Left forelimb (tissue), 1 donor: Measurements from ENCODE around the gene BAIAP3.
"Not testable (repeated sequence)": the region's sequence is repeated elsewhere in the genome, so short reads cannot be mapped to it uniquely, and the experiment has no call there.

Experiments used
- DNase-seq: peaks from one replicate; pipeline ENCODE4 v3.0.0-alpha.2; 2018; ENCODE audit warnings: low spot score

BAIAP3 gene

GRCh38 chr16:1318268-1318545 lies 15.2 kb upstream of the BAIAP3 start:
- DNase-seq, result no peak

GRCh38 chr16:1319041-1319440 lies 14.4 kb upstream of the BAIAP3 start:
- no peak for DNase-seq

DNA sequence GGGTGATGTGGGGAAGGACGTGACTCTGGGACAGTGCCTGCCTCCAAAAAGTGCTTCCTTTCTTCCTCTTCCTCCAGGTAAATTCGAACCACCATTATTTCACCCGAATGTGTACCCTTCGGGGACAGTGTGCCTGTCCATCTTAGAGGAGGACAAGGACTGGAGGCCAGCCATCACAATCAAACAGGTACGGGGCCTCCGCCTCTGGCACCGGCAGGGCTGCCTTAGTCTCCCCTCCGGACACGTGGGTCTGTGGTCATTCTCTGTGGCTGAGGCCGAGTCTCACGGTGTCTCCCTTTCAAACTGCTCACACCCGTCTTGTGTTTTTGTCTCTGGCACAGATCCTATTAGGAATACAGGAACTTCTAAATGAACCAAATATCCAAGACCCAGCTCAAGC lies 13.3 kb upstream of the BAIAP3 start:
- peak; percentile 54 for DNase-seq

- DNase-seq, result no peak
Measured at GRCh38 chr16:1320658-1321240, 12.7 kb upstream of the BAIAP3 start.

- DNase-seq, result no peak
Measured at GRCh38 chr16:1322407-1322806, 11.0 kb upstream of the BAIAP3 start.

GRCh38 chr16:1323296-1324239 lies 9.9 kb upstream of the BAIAP3 start:
- no peak for DNase-seq

DNA sequence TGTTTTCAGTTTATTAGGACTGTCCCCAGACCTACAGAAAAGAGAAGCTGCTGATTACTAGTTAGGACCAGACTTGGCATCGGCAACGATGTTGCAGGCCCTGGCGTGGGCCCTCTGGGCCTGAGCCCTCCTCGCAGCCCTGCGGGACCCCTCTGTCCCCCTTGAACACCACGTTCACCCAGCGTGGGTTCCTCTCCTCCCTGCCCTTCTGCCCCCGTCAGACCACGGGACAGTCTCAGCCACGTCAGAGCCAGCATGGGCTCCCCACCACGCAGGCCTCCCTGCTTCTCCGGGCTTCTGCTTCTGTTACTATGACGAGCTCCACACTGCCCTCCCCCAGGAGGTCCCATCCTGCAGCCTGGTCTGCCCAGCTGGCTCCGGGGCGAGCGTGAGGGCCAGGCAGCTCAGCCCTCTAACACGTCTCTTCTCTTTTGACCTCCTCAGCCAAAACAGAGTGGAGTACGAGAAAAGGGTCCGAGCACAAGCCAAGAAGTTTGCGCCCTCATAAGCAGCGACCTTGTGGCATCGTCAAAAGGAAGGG lies 9.1 kb upstream of the BAIAP3 start:
- no peak for DNase-seq

DNA sequence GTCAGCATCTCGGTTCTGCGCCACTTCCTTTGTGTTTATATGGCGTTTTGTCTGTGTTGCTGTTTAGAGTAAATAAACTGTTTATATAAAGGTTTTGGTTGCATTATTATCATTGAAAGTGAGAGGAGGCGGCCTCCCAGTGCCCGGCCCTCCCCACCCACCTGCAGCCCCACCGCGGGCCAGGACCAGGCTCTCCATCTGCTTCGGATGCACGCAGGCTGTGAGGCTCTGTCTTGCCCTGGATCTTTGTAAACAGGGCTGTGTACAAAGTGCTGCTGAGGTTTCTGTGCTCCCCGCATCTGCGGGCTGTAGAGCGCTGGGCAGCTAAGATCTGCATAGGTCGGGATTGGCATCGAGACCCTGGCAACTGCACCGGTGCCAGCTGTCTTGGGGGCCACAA lies 8.2 kb upstream of the BAIAP3 start:
- DNase-seq, result no peak

DNA sequence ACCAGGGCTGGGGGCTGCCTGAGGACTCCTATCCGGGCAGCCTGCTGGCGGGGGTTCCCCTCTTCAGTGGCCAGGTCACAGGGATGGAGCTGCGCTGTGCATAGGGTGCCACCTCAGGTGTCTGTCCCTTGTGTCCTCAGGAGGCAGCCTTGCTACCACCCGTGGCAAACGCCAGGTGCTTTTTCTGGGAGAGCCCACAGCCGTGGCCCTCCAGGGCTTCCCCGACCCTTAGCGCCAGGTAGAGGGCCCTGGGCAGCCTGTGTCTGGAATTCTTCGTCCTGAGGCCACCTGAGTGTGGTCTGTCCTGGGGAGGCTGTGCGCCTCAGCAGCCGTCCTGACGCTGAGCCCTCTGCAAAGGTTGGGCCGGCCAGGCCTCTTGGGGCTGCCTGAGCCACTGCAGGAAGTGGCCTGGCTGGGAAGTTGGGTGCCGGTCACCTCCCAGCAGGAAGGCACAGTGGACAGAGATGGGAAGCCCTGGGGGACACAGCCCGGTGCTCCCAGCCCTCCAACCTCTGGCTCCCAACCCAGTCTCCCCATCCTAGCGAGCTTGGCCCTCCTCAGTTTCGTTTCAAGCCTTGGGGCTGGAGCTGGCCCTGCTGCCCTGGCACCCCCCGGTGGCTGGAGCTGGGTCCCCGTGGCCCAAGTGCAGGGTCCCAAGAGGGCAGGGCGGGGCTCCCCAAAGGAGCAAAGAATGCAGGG lies 7.6 kb upstream of the BAIAP3 start:
- no peak for DNase-seq

DNA sequence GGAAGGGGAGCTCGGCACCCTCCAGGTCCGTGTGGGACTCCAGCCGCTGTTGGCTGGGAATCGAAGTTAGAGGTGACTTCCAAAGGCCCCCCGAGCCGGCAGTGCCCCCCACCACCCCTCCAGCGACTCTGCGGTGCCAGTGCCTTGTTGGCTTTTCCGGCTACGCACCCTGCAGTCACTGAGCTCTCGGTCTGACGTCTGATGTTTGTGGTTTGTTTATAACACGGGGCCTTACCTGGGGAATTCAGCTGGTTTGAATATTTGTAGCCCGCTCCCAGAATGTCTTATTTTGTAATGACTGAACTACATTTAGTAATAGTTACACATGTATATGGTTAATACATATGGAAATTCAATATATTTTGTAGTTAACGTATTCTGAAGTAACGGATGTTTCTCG lies 7.1 kb upstream of the BAIAP3 start:
- no peak for DNase-seq

DNA sequence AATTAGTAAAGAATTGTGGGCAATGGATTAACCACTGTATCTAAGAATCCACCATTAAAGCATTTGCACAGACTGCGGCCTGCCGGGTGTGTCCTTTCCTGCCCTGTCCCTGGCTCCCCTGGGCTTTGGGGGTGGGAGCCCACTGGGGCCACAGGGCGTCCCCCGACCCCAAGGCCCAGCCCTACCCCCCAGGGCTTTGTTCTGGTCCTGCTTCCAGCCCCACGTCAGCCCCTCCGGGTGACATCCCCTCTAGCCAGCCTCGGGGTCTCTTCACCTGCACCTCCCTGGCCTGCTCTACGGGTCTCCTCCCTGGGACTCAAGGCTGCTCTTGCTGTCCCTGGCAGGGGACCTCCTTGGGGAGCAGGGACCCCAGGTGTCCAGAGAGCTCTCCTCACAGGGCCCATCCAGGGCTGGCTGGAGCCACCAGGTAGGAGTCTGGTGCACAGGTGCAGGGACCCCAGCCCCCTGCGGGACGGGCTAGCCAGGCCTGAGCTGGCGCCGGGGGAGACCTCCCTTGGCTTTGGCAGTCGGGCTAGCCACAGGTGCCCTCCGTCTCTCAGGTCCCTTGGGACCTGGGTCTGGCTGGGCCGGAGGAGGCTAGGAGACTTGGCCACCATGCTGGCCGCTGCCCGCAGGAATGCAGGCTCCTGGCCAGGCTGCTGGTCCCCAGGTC lies 6.4 kb upstream of the BAIAP3 start:
- DNase-seq, result no peak

DNA sequence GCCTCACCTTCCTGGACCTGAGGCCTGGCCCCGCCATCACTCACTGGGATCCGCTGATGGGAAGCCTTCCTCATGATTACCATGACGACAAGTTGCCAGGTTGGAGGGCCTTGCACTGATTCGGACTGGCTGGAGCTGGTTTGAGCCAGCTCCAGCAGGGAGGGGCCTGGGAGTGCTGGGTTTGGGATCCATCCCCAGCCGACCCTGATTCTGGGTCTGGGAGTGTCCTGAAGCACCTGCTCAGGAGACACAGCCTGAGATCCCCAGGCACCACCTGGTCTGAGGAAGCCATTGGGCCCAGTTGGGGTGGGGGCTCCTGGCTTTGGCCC lies 5.9 kb upstream of the BAIAP3 start:
- DNase-seq, result no peak

DNA sequence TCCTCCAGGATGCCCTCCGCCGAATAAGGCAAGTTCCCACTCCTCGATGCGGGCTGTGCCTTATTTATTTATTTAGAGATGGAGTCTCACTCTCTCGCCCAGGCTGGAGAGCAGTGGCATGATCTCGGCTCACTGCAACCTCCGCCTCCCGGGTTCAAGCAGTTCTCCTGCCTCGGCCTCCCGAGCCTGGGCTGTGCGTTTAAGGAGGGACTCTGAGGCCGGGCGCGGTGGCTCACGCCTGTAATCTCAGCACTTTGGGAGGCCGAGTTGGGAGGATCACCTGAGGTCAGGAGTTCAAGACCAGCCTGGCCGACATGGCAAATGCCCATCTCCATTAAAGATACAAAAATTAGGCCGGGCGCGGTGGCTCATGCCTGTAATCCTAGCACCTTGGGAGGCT lies 5.3 kb upstream of the BAIAP3 start:
- DNase-seq, result not testable (repeated sequence)

DNA sequence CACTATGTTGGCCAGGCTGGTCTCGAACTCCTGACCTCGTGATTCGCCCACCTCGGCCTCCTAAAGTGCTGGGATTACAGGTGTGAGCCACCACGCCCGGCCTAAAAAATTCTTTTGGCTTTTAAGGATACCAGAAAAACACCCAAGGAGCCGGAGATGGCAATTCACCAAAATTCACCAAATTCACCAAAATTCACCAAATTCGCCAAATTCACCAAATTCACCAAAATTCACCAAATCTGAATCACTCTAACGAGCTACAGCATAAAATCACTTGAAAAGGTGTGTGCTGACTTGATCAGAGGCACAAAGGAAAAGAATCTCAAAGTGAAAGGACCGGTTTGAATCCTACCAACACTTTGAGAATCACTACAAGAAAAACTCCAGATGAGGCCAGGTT lies 4.5 kb upstream of the BAIAP3 start:
- not testable (repeated sequence) for DNase-seq

DNA sequence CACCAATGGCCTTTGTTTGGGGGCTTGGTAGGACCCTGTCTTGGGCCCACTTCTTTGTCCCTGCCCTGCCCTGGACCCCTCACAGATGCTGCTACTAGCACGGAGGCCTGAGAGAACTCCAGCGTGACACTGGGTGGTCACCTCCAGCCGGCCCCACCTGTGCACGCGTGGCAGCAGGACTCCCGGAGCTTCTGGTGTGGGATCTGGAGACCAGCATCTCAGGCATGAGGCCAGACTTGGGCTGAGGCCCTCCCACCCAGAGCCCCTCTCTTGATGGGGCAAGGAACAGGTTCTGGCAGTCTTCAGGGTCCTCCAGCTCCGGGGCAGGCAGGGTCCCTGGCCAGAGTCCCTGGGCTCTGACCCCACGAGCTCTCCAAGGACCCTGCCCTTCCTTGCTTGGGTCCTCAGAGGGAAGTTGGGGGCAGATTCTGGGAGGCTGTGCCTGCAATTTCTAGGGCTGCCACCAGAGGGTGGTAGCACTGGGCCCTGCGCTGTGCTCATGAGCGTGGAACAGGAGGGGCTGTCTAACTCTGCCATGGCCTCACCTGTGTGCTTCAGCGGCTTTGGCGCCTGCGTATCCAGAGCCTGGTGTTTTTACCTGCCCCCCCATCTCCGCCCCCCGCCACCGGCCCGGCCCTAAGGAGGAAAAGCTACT lies 3.1 kb upstream of the BAIAP3 start:
- DNase-seq, result no peak

DNA sequence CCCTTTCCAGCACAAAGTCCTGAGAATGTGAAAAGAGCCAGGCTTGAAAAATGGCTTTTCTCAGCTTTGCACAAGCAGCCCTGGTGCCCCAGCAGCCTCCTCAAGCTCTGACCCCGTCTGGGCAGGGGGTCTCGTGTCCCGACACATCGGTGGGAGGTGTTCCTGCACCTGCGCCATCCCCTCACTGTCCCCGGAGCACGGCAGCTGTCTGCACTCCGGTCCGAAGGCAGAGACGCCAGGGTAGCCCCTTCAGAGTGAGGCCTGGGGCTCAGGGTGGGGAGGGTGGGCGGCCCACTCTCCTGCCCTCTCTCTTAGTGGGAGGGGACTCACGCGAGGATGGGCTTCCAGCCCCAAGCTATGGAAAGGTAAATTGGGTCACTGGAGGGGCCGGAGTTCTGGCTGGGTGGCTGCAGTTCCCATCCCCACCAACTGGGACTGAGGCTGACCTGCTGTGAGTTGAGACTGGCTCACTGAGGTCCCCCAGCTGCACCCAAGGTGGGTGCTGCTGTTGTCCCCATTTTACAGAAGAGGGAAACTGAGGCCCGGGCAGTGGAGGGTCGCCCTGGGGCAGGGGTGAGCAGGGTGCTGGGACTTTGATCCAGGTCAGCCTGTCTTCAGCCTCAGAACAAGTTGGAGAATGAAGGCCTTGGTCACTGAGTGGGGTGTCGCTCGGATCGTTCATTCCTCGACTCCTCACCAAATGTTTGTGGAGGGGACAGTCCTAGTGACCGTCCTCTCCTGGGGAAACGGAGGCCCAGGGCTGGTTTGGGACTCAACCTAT lies 2.3 kb upstream of the BAIAP3 start:
- DNase-seq, result no peak

GRCh38 chr16:1331712-1332617 lies 1.5 kb upstream of the BAIAP3 start:
- no peak for DNase-seq

DNA sequence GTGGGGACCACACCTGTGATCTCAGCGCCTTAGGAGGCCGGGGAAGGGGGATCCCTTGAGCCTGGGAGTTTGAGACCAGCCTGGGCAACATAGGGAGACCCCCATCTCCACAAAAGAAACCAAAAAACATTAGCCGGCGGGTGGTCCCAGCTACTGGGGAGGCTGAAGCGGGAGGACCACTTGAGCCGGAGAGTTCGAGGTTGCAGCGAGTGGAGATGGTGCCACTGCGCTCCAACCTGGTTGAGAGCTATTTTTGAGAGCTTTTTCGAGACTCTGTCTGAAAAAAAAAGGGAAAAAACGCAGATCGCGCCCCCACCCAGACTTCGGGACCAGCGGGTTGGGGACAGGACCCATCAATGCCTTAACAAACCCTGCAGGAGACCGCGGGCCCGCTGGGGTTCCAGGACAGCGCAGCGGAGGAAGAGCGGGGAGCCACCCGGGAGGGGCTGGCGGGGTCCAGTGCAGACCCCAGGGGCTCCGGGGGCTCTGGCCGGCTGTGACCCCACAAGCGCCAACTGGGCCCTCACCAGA lies 762 bp upstream of the BAIAP3 start:
- no peak for DNase-seq

DNA sequence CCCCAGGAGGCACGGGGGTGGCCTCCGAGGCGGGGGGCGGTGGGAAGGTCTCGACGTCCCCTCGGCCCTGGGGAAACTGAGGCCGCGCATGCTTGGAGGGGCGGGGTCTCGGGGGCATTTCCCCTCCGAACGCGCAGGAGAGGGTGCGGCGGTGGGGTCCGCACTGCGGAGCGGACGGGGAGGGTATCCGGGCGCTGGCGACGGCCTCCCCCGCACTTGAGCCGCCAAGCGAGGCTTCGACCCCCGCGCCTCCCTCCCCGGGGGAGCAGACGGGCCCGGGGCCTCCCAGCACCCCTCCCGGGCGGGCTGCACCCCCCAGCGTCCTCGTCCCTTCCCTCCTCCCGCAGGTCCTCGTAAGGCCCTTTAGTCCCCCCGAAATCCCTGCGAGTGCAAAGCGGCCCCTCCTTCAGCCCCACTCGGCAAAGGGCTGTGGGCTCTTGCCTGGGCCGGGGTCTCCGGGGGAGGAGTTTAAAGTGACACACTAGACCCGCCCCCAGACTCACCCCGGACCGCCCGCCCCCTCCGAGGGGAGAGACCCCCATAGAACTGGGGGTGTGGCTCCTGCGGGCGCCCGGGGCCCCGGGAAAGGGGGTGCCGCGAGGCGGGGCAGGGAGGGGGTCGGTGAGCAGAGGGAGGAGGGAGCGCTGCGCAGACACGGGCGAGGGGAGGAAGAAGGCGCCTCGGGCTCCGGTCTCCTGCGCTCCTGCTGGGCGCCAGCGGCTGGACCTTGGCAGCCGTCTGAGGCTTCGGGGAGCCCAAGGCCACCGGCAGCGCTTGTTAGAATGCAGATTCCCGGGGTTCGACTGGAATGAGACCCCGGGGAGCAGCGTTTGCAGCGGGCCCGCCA lies 632 bp downstream of the BAIAP3 start:
- no peak for DNase-seq
